GM12878 (cell line): ENCODE measurements around the gene FANCM.

Experiments
- ATF3 ChIP-seq: IDR thresholded peaks from 2 replicates; pipeline ENCODE4 v1.6.1; 2011; ENCODE audit warnings: low read depth, mild to moderate bottlenecking, low read length, moderate library complexity, borderline replicate concordance; ENCODE audit errors: extremely low read depth
- BCL3 ChIP-seq: IDR thresholded peaks from 2 replicates; pipeline ENCODE4 v1.6.1; 2011; ENCODE audit warnings: borderline replicate concordance, low read depth, mild to moderate bottlenecking, moderate library complexity, low read length; ENCODE audit not compliant: insufficient read depth, poor library complexity, severe bottlenecking
- BMI1 ChIP-seq: fragments of 450-650 bp; IDR thresholded peaks from 2 replicates; pipeline ENCODE4 v1.6.1; 2016; ENCODE audit warnings: mild to moderate bottlenecking, moderate library complexity, borderline replicate concordance
- CBX3 ChIP-seq: fragments of 200-600 bp; sonication (generic); IDR thresholded peaks from 2 replicates; pipeline ENCODE4 v1.6.1; 2016; ENCODE audit warnings: low read depth, borderline replicate concordance
- CBX5 ChIP-seq: sonication (generic); IDR thresholded peaks from 2 replicates; pipeline ENCODE4 v1.6.1; 2016; ENCODE audit warnings: low read depth, moderate library complexity, mild to moderate bottlenecking, inconsistent platforms
- CTCF ChIP-seq, 3 experiments: IDR thresholded peaks in 2 of 3; conservative IDR thresholded peaks in 1 of 3; 2 replicates each; pipeline ENCODE4 v1.5.1; 2011; ENCODE audit warnings: low read depth in 3 of 3, low read length in 3 of 3, mild to moderate bottlenecking in 3 of 3, control low read depth in 2 of 3, moderate library complexity in 2 of 3, inconsistent platforms in 1 of 3, mixed read lengths in 1 of 3; ENCODE audit not compliant: control insufficient read depth in 2 of 3, insufficient read depth in 1 of 3; ENCODE audit errors: extremely low read depth in 1 of 3
- EP300 ChIP-seq, 2 experiments: fragments of 150-350 bp in 1 of 2; IDR thresholded peaks; 2 replicates each; pipeline ENCODE4 v1.6.1; 2011 to 2012; ENCODE audit warnings: low read depth in 2 of 2, low read length in 2 of 2, borderline replicate concordance in 1 of 2, improper control_type of control experiment in 1 of 2, inconsistent platforms in 1 of 2; ENCODE audit not compliant: control insufficient read depth in 1 of 2
- GABPA ChIP-seq: IDR thresholded peaks from 2 replicates; pipeline ENCODE4 v1.6.1; 2014; ENCODE audit warnings: antibody characterized with exemption, low read depth, mild to moderate bottlenecking, inconsistent platforms
- POLR2A ChIP-seq: IDR thresholded peaks from 2 replicates; pipeline ENCODE4 v1.6.1; 2011; ENCODE audit warnings: low read depth, mild to moderate bottlenecking, low read length
- POLR2AphosphoS2 ChIP-seq: IDR thresholded peaks from 2 replicates; pipeline ENCODE4 v1.6.1; 2011; ENCODE audit warnings: low read depth, mild to moderate bottlenecking, low read length, improper control_type of control experiment, moderate library complexity
- POLR2AphosphoS5 ChIP-seq: IDR thresholded peaks from 2 replicates; pipeline ENCODE4 v1.6.1; 2011; ENCODE audit warnings: mild to moderate bottlenecking, low read length, inconsistent platforms
- REST ChIP-seq: IDR thresholded peaks from 2 replicates; pipeline ENCODE4 v1.6.1; 2012; ENCODE audit warnings: mild to moderate bottlenecking, low read depth, low read length
- SREBF2 ChIP-seq: IDR thresholded peaks from 2 replicates; pipeline ENCODE4 v1.6.1; 2012; ENCODE audit warnings: mild to moderate bottlenecking, low read length
- USF2 ChIP-seq: IDR thresholded peaks from 2 replicates; pipeline ENCODE4 v1.6.1; 2011; ENCODE audit warnings: low read depth, low read length, improper control_type of control experiment, borderline replicate concordance

GRCh38 chr14:45247427-45247826, 111.7 kb downstream of the FANCM start:
- no peak for TF ChIP-seq POLR2A
- no peak for TF ChIP-seq CTCF (IDR thresholded peaks at IDR 0.05 in 2 of 3, conservative IDR thresholded peaks at IDR 0.05 in 1 of 3; ENCODE audit: control insufficient read depth in 2 of 3, extremely low read depth in 1 of 3, insufficient read depth in 1 of 3, low read depth in 3 of 3, low read length in 3 of 3)
- TF ChIP-seq USF2, result no peak
- no peak for TF ChIP-seq GABPA
- no peak for TF ChIP-seq REST
- no peak for TF ChIP-seq BCL3
- no peak for TF ChIP-seq ATF3
- no peak for TF ChIP-seq CBX5
- no peak for TF ChIP-seq EP300 (IDR thresholded peaks at IDR 0.05; ENCODE audit: borderline replicate concordance in 1 of 2, control insufficient read depth in 1 of 2, low read depth in 2 of 2, low read length in 2 of 2)
- TF ChIP-seq POLR2AphosphoS5, result no peak
- TF ChIP-seq SREBF2, result no peak
- no peak for TF ChIP-seq CBX3
- no peak for TF ChIP-seq BMI1
- TF ChIP-seq POLR2AphosphoS2, result no peak
